T-cell (primary cell): ENCODE measurements around the gene MFN1. TPM values are rescaled to one million over a fixed set of nuclear protein-coding genes. Genes with fewer than 3 reads are reported as not detected.

Experiments
- ATAC-seq, 4 experiments: fragments of 200-7000 bp in 3 of 4; fragments of 150-1000 bp in 1 of 4; cut with Tn5 transposase; replicated peaks in 1 of 4; 1 replicate in 3 of 4; 2 replicates in 1 of 4; pipeline ENCODE4 v1.10.0; 2021; ENCODE audit warnings: moderate library complexity in 3 of 4, mild to moderate bottlenecking in 2 of 4, moderate number of reproducible peaks in 1 of 4
- CTCF ChIA-PET, 2 donors: fragments of 300-600 bp; sonication (Branson Sonifier 250); formaldehyde crosslinking; loops; one replicate each; lab custom pipeline; 2022; ENCODE audit warnings: antibody characterized with exemption in 2 of 2; lab: Charles Lee
- POLR2A ChIA-PET, 2 donors: fragments of 300-600 bp; sonication (Branson Sonifier 250); formaldehyde crosslinking; loops; one replicate each; lab custom pipeline; 2022; ENCODE audit warnings: antibody characterized with exemption in 2 of 2; lab: Charles Lee
- DNase-seq, 35 experiments: peaks; one replicate each; pipeline versions ENCODE4 v3.0.0 to v3.0.0-alpha.2; 2013 to 2023
- H3K27ac ChIP-seq: one replicate; pipeline ENCODE4 v1.5.1; 2013; ENCODE audit warnings: low read length
- H3K27me3 ChIP-seq, 2 experiments: replicated peaks in 1 of 2; 1 replicate in 1 of 2; 2 replicates in 1 of 2; pipeline versions ENCODE4 v1.6.1 to v1.7.0; 2013; ENCODE audit warnings: low read length in 1 of 2, mixed read lengths in 1 of 2; ENCODE audit not compliant: control insufficient read depth in 2 of 2, insufficient read depth in 2 of 2; ENCODE audit errors: extremely low read depth in 1 of 2
- H3K36me3 ChIP-seq, 2 donors: 1 replicate in 1 of 2; 2 replicates in 1 of 2; pipeline versions ENCODE4 v1.6.1 to v1.7.0; 2013; ENCODE audit warnings: low read length in 1 of 2; ENCODE audit not compliant: control insufficient read depth in 2 of 2, insufficient read depth in 1 of 2; ENCODE audit errors: extremely low read depth in 1 of 2
- H3K4me1 ChIP-seq, 2 experiments: 1 replicate in 1 of 2; 2 replicates in 1 of 2; pipeline versions ENCODE4 v1.6.1 to v1.7.0; 2013; ENCODE audit warnings: low read length in 2 of 2, mixed read lengths in 1 of 2; ENCODE audit not compliant: insufficient read depth in 2 of 2, control insufficient read depth in 1 of 2; ENCODE audit errors: extremely low read depth in 1 of 2
- H3K4me3 ChIP-seq, 2 donors: 1 replicate in 1 of 2; 2 replicates in 1 of 2; pipeline versions ENCODE4 v1.5.1 to v1.7.0; 2013; ENCODE audit warnings: mild to moderate bottlenecking in 2 of 2, low read length in 1 of 2, moderate library complexity in 1 of 2; ENCODE audit not compliant: control insufficient read depth in 1 of 2; ENCODE audit errors: extremely low read depth in 1 of 2
- H3K9me3 ChIP-seq: 2 replicates; pipeline ENCODE4 v1.7.0; 2013
- H3K27ac Mint-ChIP-seq, 2 donors: one replicate each; pipeline ENCODE4 v1.8.0; 2020 to 2021; ENCODE audit warnings: mild to moderate bottlenecking in 2 of 2, mixed read lengths in 2 of 2
- H3K27me3 Mint-ChIP-seq, 2 donors: one replicate each; pipeline ENCODE4 v1.8.0; 2021 to 2022; ENCODE audit warnings: mixed read lengths in 2 of 2
- H3K36me3 Mint-ChIP-seq: one replicate; pipeline ENCODE4 v1.8.0; 2021; ENCODE audit warnings: mixed read lengths
- H3K4me1 Mint-ChIP-seq, 3 donors: one replicate each; pipeline ENCODE4 v1.8.0; 2020 to 2022; ENCODE audit warnings: mixed read lengths in 3 of 3, mild to moderate bottlenecking in 1 of 3
- H3K4me3 Mint-ChIP-seq, 3 donors: one replicate each; pipeline ENCODE4 v1.8.0; 2020 to 2022; ENCODE audit warnings: mild to moderate bottlenecking in 3 of 3, mixed read lengths in 3 of 3, moderate library complexity in 3 of 3
- H3K9me3 Mint-ChIP-seq, 3 donors: one replicate each; pipeline ENCODE4 v1.8.0; 2020 to 2022; ENCODE audit warnings: mixed read lengths in 3 of 3
- WGBS: methylation state at CpG from one replicate; pipeline ENCODE4 v1.1.5; 2013; ENCODE audit warnings: missing lambda C conversion rate; ENCODE audit not compliant: insufficient coverage; 5-methylcytosine and 5-hydroxymethylcytosine counted together
- total RNA-seq, 35 experiments: library from RNA in 6 of 35; stranded (reverse) in 6 of 35; fragments of 120-200 nt in 1 of 35; gene quantifications; one replicate each; pipeline versions ENCODE4 v1.2.1 to v1.2.4 and lab custom pipeline; 2013 to 2026

Gene MFN1
- total RNA-seq, 5 donors from 2014 or later (not counting 1 experiment from before 2014, with no cell fraction given), result 38.8 to 44.4 (median 40.7) TPM

DNA sequence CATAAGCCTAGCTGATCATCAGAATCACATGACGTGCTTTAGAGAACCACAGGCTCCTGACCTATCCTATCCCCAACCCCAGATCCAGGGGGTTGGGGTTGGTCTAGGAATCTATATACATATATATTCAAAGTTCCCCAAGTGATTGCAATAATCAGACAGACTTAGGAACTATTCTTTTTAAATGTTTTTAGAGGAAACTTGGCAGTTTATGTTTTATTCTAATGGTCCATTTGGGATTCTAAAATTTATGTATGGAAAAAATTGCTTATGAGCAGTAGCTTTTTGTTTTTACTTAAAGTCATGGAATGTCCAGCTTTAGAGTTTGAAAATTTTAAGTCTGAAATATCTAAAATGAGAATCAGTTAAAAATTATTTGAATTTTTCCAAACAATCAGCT lies 22.1 kb downstream of the MFN1 start:
- H3K9me3 Mint-ChIP-seq, result no peaks in the 10 kb centered on the region
- no peaks in the 10 kb centered on the region for H3K9me3 ChIP-seq
- no peak overlapping the region for H3K4me3 Mint-ChIP-seq
- H3K4me1 Mint-ChIP-seq, result no peaks in the 10 kb centered on the region
- CTCF ChIA-PET, result interaction anchor here in 1 of 2 donors (0.6 to 0.7 kb wide), 2 partner anchors 253 to 1598 kb away, joined by 5 read pairs; no protein-coding TSS in a partner anchor
- ATAC-seq (no peak), DNase-seq (no peak)
- H3K27ac ChIP-seq, result no peak overlapping the region
- no peaks in the 10 kb centered on the region for H3K27me3 Mint-ChIP-seq
- H3K36me3 ChIP-seq, result peaks cover 0 to 51% of the 10 kb centered on the region in 2 donors
- H3K4me3 ChIP-seq, result no peak overlapping the region
- no CpG with 5 or more reads among the region's 1 CpG for WGBS
- H3K36me3 Mint-ChIP-seq, result peaks cover 38% of the 10 kb centered on the region
- no peaks in the 10 kb centered on the region for H3K4me1 ChIP-seq
- H3K27me3 ChIP-seq, result no peaks in the 10 kb centered on the region
- POLR2A ChIA-PET, result no interaction called here
- no peak overlapping the region for H3K27ac Mint-ChIP-seq

DNA sequence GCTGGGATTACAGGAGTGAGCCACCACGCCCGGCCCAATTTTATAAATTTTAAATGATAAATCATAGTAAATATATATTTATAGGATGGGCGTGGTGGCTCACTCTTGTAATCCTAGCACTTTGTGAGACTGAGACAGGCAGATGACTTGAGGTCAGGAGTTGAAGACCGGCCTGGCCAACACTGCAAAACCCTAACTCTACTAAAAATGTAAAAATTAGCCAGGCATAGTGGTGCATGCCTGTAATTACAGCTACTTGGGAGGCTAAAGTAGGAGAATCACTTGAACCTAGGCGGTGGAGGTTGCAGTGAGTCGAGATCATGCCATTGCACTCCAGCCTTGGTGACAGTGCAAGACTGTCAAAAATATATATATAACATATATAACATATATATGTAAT lies 26.4 kb downstream of the MFN1 start:
- H3K27me3 Mint-ChIP-seq, result no peaks in the 10 kb centered on the region
- H3K9me3 Mint-ChIP-seq, result no peaks in the 10 kb centered on the region
- no peak overlapping the region for H3K27ac ChIP-seq
- H3K9me3 ChIP-seq, result no peaks in the 10 kb centered on the region
- H3K4me1 ChIP-seq, result no peaks in the 10 kb centered on the region
- ChIA-PET CTCF (interaction anchor here in 1 of 2 donors (0.7 kb wide), 1 partner anchor 56 kb away, joined by 3 read pairs; no protein-coding TSS in a partner anchor), POLR2A (interaction anchor here (0.5 to 1.0 kb wide), 2 partner anchors 10 to 1233 kb away, joined by 3 read pairs; no protein-coding TSS in a partner anchor)
- DNase-seq (no peak), ATAC-seq (no peak)
- H3K27ac Mint-ChIP-seq, result no peak overlapping the region
- WGBS, result no CpG with 5 or more reads among the region's 6 CpGs
- no peaks in the 10 kb centered on the region for H3K4me1 Mint-ChIP-seq
- peaks cover 46% of the 10 kb centered on the region for H3K36me3 Mint-ChIP-seq
- H3K4me3 ChIP-seq, result no peak overlapping the region
- no peak overlapping the region for H3K4me3 Mint-ChIP-seq
- peaks cover 0 to 43% of the 10 kb centered on the region in 2 donors for H3K36me3 ChIP-seq
- no peaks in the 10 kb centered on the region for H3K27me3 ChIP-seq

DNA sequence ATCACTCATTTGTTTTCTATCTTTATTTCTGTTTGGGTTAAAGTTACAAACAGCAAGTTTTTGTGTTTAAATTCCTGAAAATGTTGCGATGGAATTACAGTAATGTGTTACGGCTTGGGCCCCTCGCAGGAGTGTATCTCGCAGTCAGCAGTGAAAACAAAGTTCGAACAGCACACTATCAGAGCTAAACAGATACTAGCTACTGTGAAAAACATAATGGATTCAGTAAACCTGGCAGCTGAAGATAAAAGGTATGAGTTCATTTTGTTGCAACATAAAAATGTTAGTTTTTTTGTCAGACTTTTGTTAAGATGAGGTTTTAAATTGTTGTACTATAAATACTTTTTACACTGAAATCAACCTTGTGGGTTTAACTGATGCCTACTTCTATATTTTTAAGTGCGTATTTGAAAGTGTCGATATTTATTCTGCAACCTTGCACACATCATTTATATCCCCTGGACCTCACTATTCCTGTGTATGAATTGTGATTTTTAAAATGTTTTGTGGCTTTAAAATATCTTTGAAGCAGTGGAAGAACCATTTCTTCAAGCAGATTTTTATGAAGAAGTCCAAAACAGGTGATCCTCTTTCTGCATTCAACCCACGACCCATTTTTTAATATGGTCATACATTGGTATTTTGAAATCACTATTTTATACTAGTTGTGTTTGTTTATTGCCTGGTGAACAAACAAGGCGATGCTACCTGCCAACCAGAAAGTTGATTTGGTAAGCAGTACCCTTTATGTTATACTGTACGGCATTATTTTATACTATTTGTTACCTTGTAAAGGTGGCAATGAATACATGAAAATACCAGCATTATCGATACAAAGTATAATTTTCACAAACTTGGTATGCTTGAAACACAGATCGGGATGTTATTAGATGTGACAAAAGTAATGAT lies 27.8 kb downstream of the MFN1 start:
- H3K27me3 ChIP-seq, result no peaks in the 10 kb centered on the region
- CTCF ChIA-PET, result no interaction called here
- Mint-ChIP-seq H3K9me3 (no peaks in the 10 kb centered on the region), H3K36me3 (peaks cover 57% of the 10 kb centered on the region), H3K27ac (no peak overlapping the region), H3K27me3 (no peaks in the 10 kb centered on the region), H3K4me3 (no peak overlapping the region), H3K4me1 (no peaks in the 10 kb centered on the region)
- POLR2A ChIA-PET, result no interaction called here
- WGBS, result no CpG with 5 or more reads among the region's 12 CpGs
- H3K4me1 ChIP-seq, result no peaks in the 10 kb centered on the region
- no peak overlapping the region for H3K27ac ChIP-seq
- H3K36me3 ChIP-seq, result peaks cover 0 to 45% of the 10 kb centered on the region in 2 donors
- H3K4me3 ChIP-seq, result no peak overlapping the region
- no peaks in the 10 kb centered on the region for H3K9me3 ChIP-seq
- DNase-seq, result no peak
- ATAC-seq, result no peak

DNA sequence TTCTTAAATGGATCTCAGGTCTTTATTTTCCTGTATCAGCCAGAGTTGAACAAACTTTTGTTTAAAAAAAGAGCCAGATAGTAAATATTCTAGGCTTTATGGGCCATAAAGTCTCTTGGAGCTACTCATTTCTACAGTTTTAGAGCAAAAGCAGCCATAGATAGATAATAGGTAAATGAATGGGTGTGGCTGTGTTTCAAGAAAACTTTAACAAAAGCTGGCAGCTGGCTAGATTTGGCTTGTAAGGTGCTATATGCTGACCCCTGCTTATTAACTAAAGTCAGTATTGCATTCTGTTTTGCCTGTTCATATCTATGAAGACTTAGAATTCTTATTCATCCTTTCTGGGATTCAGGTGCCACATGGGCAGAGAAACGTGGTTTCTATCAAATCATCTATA lies 29.0 kb downstream of the MFN1 start:
- no peak overlapping the region for H3K27ac ChIP-seq
- no peak for ATAC-seq
- Mint-ChIP-seq H3K27ac (no peak overlapping the region), H3K36me3 (peaks cover 56% of the 10 kb centered on the region), H3K4me3 (no peak overlapping the region), H3K9me3 (no peaks in the 10 kb centered on the region), H3K4me1 (no peaks in the 10 kb centered on the region), H3K27me3 (no peaks in the 10 kb centered on the region)
- no peak for DNase-seq
- no peak overlapping the region for H3K4me3 ChIP-seq
- ChIA-PET CTCF (no interaction called here), POLR2A (no interaction called here)
- H3K27me3 ChIP-seq, result no peaks in the 10 kb centered on the region
- H3K4me1 ChIP-seq, result no peaks in the 10 kb centered on the region
- H3K36me3 ChIP-seq, result peaks cover 0 to 42% of the 10 kb centered on the region in 2 donors
- no CpG with 5 or more reads among the region's 1 CpG for WGBS
- no peaks in the 10 kb centered on the region for H3K9me3 ChIP-seq

DNA sequence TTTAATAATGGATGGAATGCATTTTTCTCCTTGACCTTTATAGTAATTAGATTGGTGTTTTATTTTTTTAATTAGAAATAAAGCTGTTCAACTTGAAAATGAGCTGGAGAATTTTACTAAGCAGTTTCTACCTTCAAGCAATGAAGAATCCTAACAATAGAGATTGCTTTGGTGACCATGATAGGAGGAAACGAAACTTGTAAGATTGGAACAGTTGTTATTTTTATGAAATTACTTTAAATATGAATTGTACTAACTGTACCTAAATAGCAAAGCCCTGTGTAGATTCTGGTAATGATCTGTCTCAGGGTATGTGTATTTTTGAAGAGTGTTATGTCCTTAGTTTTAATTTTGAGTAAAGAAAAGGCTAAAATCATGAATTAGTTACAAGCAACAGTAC lies 44.4 kb downstream of the MFN1 start:
- no peak overlapping the region for H3K27ac Mint-ChIP-seq
- Histone ChIP-seq H3K27me3 (no peaks in the 10 kb centered on the region), H3K4me3 (no peak overlapping the region), H3K9me3 (no peaks in the 10 kb centered on the region), H3K4me1 (no peaks in the 10 kb centered on the region), H3K36me3 (peaks cover 14 to 51% of the 10 kb centered on the region in 2 donors), H3K27ac (no peak overlapping the region)
- ChIA-PET POLR2A (interaction anchor here in 1 of 2 donors (0.7 kb wide), 1 partner anchor 10 kb away, joined by 3 read pairs; no protein-coding TSS in a partner anchor), CTCF (no interaction called here)
- ATAC-seq (no peak), DNase-seq (no peak)
- H3K27me3 Mint-ChIP-seq, result no peaks in the 10 kb centered on the region
- WGBS, result no CpG with 5 or more reads among the region's 1 CpG
- H3K9me3 Mint-ChIP-seq, result no peaks in the 10 kb centered on the region
- H3K4me1 Mint-ChIP-seq, result no peaks in the 10 kb centered on the region
- H3K36me3 Mint-ChIP-seq, result peaks cover 47% of the 10 kb centered on the region
- no peak overlapping the region for H3K4me3 Mint-ChIP-seq

- no peak overlapping the region for H3K4me3 ChIP-seq
- no CpG with 5 or more reads among the region's 2 CpGs for WGBS
- ChIA-PET POLR2A (no interaction called here), CTCF (no interaction called here)
- peaks cover 13 to 16% of the 10 kb centered on the region in 2 donors for H3K36me3 ChIP-seq
- no peaks in the 10 kb centered on the region for H3K4me1 Mint-ChIP-seq
- ATAC-seq, result no peak
- H3K27ac Mint-ChIP-seq, result no peak overlapping the region
- H3K27ac ChIP-seq, result no peak overlapping the region
- no peak for DNase-seq
- H3K4me3 Mint-ChIP-seq, result no peak overlapping the region
- peaks cover 41% of the 10 kb centered on the region for H3K36me3 Mint-ChIP-seq
- H3K27me3 ChIP-seq, result no peaks in the 10 kb centered on the region
- H3K27me3 Mint-ChIP-seq, result no peaks in the 10 kb centered on the region
- H3K9me3 ChIP-seq, result no peaks in the 10 kb centered on the region
- H3K9me3 Mint-ChIP-seq, result no peaks in the 10 kb centered on the region
- H3K4me1 ChIP-seq, result no peaks in the 10 kb centered on the region
Measured at GRCh38 chr3:179398574-179399231, 51.2 kb downstream of the MFN1 start.
